Measurements from ENCODE around the gene SPINK5.

Gene SPINK5

DNA sequence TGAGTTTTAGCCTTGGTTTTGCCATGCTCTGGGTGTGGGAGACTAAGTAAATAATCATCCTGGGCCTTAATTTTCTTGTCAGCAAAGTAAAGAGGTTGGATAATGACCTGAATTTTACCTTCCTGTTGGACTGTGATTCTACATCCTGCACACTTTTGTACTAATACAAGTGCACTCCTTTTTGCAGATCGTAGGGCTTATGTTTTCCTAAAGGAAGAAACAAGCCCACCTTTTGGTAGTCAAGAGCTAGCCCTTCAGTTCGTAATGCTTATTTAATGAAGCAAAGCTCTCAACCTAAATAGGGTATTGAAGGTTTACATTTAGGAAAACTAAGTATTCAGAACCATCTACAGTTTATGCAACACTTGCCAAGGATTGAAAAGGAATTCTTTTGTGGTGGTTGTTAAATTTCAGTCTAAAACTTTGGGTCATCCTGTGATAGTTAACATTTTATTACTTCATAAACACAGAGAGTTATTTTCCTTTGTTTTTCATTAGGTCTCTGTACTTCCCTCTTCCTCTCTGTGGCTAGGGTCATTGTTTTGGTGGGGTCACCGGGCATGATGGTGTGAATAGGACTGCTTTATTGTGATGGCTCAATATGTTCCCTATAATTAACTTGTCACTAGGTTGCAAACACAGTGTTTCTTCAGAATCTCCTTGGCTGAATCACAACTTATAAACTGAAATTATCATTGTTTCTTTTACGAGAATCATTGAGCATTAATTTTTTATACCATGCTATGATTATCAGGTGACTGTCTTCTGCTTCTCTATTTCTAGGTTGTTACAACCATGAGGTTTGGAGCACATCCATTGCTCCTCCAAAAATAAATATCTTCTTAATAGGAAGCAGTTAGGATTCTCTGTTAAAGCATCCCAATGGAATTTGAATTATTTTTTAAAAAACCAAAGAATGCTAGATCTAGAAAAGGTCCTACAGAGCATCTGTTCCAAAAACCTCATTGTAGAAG, 28.5 kb downstream of the SPINK5 start:
- DNase-seq (ENCODE audit: low read depth in 3 of 3) = no peak

DNA sequence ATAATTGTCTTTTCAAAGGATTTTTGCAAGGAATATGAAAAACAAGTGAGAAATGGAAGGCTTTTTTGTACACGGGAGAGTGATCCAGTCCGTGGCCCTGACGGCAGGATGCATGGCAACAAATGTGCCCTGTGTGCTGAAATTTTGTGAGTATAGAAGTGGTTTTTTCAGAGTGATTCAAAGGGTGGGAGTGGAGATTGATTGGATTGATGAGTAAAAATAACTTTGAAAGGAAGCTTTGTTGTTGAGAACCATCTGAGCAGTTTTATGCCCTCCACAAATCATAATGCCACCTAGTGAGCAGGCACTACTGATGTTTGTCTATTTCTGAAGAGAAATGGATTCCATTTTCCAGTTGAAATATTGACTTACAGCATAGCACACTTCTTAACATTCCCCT, 30.6 kb downstream of the SPINK5 start:
- no peak for DNase-seq (ENCODE audit: low read depth in 3 of 3)

DNA sequence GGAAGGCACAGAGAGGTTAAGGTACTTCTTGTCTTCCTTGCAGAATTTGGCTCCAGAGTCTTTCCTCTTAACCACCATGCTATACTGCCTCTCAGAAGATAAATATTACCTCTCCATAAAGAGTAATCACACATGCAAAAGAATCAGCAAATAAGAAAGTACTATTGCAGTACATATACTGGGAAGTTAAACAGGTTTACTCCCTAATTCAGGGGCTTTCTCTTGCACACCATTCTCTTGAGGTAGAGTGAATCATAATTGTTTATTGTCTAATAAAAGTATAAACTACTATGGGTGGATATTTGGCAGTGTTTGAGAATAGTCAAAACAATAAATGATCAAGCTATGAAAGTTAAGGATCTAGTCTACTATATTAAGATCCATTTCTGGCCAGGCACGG, 40.4 kb downstream of the SPINK5 start:
- DNase-seq (ENCODE audit: low read depth in 3 of 3) = no peak

DNA sequence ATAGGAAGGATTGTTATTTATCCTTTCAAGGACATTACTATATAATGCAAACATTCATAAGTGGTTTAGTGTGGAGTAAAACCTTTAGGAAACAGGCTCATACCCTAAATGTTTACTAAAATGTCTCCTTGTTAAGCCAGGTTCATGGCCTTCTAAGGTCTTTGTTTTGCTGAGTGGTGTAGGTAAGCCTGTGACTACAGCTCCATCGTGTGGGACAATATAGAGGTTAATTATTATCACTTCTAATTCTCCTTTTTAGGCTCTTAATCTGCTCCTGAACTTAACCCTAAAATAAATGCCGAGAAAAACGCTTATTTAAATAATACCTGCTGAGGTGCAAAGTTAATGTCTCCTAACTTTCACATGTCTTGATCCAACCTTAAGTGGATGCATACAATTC, 43.8 kb downstream of the SPINK5 start:
- no peak for DNase-seq (ENCODE audit: low read depth in 3 of 3)

DNA sequence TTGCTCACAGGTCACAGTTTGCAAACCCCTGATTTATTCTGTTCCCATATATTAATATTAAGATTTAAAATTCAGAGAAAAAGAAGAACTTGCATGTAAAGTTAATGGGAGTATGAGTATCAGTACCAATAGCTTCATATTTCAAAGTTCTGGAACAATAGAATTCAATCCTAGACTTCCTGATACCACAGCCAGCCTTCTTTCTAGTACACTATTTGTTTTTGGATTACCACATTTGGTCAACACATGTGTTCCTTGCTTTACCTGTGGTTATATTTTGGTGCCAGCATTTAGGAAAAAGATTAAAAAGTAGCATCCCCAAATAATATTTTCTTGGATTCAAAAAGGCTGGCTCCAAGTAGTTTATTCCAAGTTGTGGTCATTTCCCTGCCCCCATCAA, 49.5 kb downstream of the SPINK5 start:
- no peak for DNase-seq (ENCODE audit: low read depth in 3 of 3)

DNA sequence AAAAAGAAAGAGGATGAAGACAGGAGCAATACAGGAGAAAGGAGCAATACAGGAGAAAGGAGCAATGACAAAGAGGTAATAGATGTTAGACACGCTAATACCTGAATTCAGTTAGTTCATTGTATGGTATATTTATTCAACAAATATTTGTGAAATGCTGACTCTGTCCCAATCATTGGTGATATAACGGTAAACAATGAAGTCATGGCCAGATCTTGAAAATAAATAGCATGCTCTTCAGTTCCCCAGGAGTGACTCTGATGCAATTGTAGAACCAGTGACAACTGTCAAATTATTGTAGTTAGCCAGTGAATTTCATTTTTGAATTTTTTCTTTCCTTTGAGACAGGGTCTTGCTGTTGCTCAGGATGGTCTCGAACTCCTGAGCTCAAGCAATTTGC, 56.5 kb downstream of the SPINK5 start:
- no peak for DNase-seq (ENCODE audit: low read depth in 3 of 3)

DNA sequence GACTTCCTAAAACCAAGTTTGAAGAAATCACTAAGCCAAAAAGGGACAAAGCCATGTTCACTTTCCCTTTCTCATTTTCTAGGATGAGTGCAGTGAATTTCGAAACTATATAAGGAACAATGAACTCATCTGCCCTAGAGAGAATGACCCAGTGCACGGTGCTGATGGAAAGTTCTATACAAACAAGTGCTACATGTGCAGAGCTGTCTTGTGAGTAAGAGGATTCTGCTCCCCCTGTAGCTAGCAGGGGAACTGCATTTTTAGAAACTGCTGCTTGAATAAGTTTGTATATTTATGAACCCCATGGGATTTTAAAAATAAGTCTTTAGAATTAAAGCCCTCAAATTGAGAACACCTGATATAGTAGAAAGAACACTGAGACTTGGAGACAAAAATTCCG, 61.9 kb downstream of the SPINK5 start:
- no peak for DNase-seq (ENCODE audit: low read depth in 3 of 3)

DNA sequence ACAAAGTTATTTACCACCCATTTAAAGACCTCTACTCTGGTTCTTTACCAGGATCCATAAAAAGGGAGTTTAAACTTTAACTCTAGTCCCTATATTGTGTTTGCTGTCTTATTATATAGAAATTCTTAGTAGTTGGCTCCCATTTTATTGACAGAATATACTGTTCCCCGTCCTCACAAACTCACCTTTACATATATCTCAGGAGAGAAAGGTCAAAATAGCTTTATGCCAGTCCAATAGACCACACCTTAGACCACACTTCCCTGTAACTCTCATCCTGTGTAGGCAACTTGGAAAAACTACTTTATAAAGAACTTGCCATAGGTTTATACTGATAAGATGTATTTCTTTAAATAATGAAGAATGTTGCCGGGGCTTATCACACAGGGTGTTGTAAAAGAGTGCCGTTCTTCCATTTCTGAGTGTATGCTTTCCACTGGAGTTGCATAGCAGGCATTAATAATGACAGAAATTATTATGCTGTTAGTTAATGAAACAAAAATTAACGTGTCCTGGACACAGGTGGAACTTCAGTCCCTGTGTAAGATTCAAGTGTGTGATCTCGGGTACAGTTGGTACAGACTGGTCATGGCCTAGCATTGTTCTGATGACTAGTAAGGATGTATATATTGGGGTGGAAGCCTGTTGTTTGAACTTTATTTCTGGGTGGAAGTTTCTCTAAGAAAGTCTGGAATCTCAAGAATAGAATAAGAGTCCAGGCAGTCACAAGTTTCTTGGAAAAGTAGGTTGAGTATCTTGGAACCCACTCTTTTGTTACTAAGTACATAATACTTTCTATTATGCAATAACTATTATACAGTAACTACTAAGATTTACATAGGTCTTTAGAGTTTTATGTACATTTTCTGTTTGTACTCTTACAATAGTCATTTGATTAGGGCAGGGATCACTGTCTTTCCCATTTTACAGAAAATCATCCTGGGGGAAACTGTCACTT, 71.6 kb downstream of the SPINK5 start:
- DNase-seq (ENCODE audit: low read depth in 3 of 3) = no peak

DNA sequence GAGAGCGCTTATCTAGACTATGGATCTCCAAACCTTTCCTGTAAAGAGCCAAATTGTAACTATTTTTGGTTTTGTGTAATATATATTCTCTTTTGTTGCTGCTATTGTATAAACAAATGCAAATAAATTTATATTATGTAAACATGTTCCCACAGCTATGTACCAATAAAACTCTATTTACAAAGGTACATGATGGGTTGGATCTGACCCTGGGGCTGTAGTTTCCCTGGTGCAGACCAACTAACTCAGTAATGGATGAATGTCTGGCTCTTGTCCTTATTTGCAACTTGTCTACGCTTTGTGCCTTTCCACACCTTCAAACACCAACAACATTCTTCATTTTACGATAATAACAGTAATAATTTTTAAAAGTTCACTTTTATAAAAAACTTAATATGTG, 77.1 kb downstream of the SPINK5 start:
- no peak for DNase-seq (ENCODE audit: low read depth in 3 of 3)

DNA sequence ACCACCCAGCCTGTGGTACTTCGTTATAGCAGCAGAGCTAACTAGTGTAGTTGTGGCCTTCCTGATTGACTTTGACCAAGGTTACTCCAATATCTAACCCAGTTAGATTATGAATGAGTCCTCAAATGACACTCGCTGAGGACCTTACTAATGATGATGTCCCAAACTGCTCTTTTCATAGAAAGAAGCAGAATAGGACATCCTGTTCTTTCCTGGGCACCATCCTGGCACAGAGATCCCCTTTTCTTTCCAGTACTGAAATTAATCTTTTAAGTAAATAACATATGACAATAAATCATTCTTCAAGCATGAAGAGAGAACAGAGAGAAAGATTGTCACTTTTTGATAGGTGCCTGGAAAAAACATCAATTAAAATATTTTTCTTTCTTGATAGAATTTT, 77.9 kb downstream of the SPINK5 start:
- DNase-seq (ENCODE audit: low read depth in 3 of 3) = no peak

DNA sequence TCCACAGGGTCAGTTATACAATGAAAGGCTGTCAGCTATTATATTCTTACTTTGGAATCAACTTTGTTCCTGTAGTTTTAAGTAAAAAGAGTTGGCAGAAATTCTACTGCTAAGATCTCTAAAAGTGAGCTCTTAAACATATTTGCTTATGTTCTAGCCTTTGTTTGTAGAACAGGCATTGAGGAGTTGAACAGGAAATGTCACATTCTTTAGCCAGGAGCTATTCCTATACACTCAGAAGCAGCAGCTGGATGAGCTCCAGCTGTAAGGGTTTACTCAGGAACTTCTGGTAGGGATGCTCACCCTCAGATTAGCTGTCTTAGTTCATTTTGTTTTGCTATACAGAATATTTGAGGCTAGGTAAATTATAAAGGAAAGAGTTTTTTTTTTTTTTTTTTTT, 82.1 kb downstream of the SPINK5 start:
- DNase-seq (ENCODE audit: low read depth in 3 of 3) = no peak

DNA sequence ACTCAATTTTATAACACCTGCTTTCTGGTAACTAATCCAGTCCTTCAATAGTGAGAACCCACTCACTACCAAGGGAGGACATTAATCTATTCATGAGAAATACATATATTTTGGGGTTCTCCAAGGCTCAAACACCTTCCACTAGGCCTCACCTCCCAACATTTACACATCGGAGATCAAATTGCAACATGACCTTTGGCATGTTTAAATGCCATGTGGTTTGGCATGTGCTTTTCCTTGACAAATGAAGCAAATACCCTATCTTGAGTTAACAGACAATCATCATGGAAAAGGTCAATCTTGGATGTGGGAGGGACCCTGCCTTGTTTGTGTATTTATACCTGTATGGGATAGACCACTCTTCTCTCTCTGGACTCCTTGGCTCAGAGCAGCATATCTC, 82.7 kb downstream of the SPINK5 start:
- no peak for DNase-seq (ENCODE audit: low read depth in 3 of 3)

DNA sequence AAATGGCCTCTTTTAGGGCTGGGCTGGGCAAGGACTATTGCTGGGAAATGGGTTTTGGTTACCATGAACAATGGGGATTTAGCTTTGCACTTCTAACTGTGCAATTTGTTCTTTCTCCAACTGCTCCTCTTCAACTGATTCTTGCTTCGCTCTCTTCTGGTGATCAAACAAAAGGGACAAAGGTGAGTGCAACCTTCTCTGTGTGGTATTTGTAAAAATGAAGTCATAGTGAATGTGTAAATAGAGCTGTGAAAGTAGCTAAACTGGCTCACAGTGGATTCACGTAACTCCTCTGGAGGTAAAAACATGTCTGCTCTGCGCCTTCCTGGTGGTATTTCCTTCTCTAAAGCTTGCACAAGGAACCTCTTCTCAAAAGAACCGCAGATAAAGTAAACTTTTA, 83.6 kb downstream of the SPINK5 start:
- no peak for DNase-seq (ENCODE audit: low read depth in 3 of 3)

DNA sequence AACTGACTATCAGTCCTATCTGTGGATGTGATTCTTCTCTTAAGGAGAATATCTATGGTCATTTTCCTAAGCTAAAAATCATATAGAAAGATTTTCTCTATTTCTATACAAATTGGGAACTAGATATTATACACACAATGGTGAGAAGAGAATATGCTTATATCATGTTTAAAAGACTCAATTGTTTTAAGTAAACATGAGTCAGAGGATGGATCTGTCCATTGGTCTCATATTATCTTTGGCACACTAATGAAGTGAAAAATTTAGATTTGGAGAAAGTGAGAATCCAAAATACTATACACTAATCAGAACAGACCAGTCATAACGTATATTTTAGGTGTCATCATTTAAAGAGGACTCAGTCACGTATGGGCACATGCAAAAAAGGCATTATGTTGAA, 88.1 kb downstream of the SPINK5 start:
- no peak for DNase-seq (ENCODE audit: low read depth in 3 of 3)

DNA sequence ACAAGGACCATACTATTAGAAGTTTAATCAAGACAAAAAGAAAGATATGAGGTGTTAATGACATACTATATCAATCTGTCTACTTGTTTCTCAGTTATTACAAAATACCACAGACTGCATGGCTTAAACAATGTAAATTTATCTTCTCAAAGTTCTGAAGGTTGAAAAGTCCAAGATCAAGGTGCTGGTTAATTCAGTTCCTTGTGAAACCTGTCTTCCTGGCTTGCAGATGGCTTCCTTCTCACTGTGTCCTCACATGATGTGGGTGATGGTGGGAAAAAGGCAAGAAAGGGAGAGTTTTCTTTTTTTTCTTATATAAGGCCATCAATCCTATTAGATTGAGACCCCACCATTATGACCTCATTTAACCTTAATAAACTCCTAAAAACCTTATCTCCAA, 89.0 kb downstream of the SPINK5 start:
- no peak for DNase-seq (ENCODE audit: low read depth in 3 of 3)

DNA sequence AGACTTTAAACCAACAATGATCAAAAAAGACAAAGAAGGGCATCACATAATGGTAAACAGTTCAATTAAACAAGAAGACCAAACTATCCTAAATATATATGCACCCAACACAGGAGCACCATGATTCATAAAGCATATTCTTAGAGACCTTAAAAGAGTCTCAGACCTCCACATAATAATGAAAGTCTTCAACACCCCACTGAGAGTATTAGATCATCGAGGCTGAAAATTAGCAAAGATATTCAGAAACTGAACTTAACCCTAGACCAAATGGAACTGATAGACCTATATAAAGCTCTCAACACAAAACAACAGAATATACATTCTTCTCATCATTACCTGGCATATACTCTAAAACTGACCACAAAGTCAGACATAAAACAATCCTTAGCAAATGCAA, 92.8 kb downstream of the SPINK5 start:
- DNase-seq (ENCODE audit: low read depth in 3 of 3) = no peak

DNA sequence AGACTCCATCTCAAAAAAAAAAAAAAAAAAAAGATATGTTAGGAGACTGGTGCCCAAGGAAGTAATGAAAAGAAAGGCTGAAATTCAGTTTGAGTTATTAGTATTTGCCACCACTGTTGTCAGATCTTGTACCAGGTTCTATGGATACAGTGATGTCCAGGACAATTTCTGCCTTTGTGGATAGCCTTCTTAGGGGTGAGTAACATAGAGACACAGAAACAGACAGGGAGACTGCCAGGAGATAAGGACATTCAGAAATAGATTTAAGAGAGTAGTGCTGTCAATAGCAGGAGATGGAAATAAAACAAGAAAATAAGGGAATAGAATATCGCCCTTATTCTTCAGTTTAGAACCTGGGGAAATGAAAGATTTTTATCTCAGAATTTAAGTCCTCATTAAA, 98.3 kb downstream of the SPINK5 start:
- DNase-seq (ENCODE audit: low read depth in 3 of 3) = no peak

DNA sequence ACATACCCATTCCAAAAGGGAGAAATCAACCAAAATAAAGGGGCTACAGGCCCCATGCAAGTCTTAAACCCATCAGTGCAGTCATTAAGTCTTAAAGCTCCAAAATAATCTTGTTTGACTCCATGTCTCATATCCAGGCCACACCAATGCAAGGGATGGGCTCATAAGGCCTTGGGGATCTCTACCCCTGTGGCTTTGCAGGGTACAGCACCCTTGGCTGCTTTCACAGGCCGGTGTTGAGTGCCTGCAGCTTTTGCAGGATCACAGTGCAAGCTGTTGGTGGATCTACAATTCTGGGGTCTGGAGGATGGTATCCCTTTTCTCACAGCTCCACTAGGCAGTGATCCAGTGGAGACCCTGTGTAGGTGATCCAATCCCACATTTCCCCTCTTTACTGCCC, 99.6 kb downstream of the SPINK5 start:
- DNase-seq (ENCODE audit: low read depth in 3 of 3) = no peak

DNA sequence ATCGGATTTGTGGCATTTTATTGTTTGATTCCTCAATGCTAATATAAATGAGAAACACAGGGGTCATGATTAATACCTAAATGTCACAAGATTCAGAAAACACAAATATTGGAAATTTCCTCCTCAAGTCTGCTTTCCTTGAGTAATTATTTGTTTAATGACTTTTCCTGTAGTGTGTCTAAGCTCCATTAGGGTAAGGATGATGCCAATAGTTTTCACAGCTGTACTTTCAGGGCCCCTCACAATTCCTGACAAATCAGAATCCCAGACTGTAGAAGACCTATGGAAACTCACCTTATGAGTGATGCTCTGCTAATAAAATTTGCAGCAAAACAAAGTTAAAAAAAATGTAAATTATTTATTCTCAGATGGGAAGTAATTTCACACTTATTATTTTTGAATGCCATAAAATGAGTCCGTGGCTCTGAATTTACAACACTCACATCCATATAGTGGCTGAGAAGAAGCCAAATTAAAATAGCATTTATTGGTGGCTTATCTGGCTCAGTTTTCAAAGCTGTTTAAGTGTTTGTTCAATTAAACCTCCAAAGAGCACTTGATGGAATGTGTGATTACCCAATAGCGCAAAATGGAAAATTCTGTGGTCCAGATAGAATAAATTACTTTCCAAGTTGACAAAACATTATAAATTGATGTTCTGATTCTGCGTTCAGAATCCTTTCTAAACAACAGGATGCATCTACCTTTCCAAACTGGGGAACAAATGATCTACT, 102.9 kb downstream of the SPINK5 start:
- no peak for DNase-seq (ENCODE audit: low read depth in 3 of 3)

DNA sequence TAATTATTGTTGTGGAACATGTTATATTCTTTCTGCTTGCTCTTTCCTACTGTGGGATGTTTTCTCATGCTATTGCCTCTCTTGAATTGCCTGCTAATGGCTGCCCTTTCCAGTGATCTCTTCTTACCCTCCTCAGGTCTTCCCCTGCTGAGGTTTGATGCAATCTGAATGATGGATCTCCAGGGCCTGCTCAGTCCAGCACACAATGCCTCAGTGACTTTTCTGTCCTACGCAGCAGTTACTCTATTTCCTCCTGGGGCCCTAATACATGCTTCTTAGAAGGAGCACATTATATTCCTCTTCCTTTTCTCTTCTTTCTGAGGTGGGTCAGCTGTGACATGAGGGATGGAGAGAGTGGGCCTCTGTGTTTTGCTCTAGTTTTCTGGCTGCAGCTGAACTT, 104.5 kb downstream of the SPINK5 start, which contains the start of gene SPINK14:
TSS of gene SPINK14 (plus strand) at position 301 of the 400 bp plus-strand sequence. CDS start 1,187 bp downstream, outside the sequence.
- DNase-seq (ENCODE audit: low read depth in 3 of 3) = no peak

DNA sequence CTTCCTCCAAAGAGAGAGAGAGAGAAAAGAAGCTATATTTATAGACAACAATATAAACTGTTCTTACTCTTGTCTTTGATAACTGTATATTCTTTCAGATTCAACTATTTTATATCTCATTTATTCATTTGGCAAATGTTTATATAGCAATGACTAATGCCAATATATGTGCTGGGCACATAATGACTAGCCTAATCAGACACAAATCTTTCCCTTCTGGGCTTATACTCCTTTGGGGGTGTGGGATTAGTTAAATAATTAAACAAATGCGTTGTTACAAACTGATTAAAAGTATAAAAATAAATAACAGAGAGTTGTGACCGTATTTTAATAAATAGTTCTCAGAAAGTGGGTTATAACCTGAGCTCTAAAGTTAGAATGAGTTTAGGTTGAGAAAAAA, 108.6 kb downstream of the SPINK5 start:
- no peak for DNase-seq (ENCODE audit: low read depth in 3 of 3)

DNA sequence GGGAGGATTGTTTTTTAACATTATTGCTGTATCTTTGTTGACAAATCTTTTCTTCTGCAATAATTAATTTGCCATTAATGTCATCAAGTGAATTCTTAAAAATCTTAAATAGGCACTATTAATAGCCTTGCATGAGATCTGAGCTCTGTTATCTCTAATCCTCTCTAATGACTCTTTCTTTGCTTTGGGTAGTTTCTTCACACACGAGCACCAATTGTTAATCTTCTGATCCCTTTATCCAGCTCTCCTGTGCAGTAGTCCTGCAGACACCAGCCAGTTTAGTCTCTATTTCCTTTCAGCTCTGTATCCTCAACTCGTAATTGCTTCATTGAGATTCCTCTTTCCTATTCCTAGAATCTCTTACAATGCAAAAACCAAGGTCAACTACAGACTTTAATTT, 112.7 kb downstream of the SPINK5 start:
- no peak for DNase-seq (ENCODE audit: low read depth in 3 of 3)
